ENCODE data around the gene CLDN19.

The CLDN19 gene

DNA sequence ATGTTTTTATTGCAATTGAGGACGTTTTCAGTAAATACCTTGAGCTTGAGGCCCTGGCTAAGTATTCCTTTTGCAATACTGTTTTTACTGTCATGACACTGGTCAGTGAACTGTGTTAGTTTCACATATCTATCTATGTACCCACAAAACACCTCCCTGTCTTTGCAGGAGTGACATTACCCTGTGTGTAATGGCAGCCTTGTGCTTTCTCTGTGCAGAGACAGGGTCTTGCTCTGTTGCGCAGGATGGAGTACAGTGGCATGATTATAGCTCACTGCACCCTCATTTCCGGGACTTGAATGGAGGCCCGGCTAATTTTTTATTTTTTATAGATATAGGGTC is 48.9 kb downstream of the CLDN19 start:
- TF ChIP-seq, protein P1, sequence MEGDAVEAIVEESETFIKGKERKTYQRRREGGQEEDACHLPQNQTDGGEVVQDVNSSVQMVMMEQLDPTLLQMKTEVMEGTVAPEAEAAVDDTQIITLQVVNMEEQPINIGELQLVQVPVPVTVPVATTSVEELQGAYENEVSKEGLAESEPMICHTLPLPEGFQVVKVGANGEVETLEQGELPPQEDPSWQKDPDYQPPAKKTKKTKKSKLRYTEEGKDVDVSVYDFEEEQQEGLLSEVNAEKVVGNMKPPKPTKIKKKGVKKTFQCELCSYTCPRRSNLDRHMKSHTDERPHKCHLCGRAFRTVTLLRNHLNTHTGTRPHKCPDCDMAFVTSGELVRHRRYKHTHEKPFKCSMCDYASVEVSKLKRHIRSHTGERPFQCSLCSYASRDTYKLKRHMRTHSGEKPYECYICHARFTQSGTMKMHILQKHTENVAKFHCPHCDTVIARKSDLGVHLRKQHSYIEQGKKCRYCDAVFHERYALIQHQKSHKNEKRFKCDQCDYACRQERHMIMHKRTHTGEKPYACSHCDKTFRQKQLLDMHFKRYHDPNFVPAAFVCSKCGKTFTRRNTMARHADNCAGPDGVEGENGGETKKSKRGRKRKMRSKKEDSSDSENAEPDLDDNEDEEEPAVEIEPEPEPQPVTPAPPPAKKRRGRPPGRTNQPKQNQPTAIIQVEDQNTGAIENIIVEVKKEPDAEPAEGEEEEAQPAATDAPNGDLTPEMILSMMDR (IDR thresholded peaks at IDR 0.05; ENCODE audit: insufficient read depth, low read length, poor library complexity, severe bottlenecking), result no peak
- H3K27me3 ChIP-seq (replicated peaks; ENCODE audit: control insufficient read depth, insufficient read depth, low read length), result no peaks in the 10 kb centered on the region
- H3K4me3 ChIP-seq (replicated peaks; ENCODE audit: low read depth, low read length), result peak overlapping the region; percentile 6; the same call in 1 of the 2 replicates
- peaks cover 3% of the 10 kb centered on the region for H3K36me3 ChIP-seq (ENCODE audit: control insufficient read depth, insufficient read depth, low read length)
- DNase-seq (ENCODE audit: extremely low read depth, insufficient read length), result no peak

- no peak for DNase-seq (ENCODE audit: extremely low read depth, insufficient read length)
- Histone ChIP-seq H3K27me3 (replicated peaks; ENCODE audit: control insufficient read depth, insufficient read depth, low read length) (no peaks in the 10 kb centered on the region), H3K4me3 (replicated peaks; ENCODE audit: low read depth, low read length) (peak overlapping the region; percentile 6; the same call in 1 of the 2 replicates), H3K36me3 (ENCODE audit: control insufficient read depth, insufficient read depth, low read length) (peaks cover 2% of the 10 kb centered on the region)
- TF ChIP-seq, protein P1 (IDR thresholded peaks at IDR 0.05; ENCODE audit: insufficient read depth, low read length, poor library complexity, severe bottlenecking), result peak; percentile 24
These were observed 49.4 kb downstream of the CLDN19 start for GRCh38 chr1:42690477-42691156.

DNA sequence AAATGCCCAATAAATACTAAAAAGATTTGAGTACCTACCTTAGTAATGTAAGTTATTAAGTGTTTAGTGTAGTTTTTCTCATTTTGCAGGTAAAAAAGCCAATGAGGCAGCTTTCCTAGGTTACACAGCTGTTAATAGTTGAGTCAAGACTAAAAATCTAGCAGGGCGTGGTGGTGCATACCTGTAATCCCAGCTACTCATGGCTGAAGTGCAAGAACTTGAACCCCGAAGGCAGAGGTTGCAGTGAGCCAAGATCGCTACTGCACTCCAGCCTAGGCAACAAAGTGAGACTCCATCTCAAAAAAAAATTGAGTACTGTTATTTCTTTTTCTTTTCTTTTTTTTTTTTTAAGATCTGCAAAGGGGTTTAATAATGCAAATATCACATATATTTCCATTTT is 50.1 kb downstream of the CLDN19 start:
- peaks cover 2% of the 10 kb centered on the region for H3K36me3 ChIP-seq (ENCODE audit: control insufficient read depth, insufficient read depth, low read length)
- no peaks in the 10 kb centered on the region for H3K27me3 ChIP-seq (replicated peaks; ENCODE audit: control insufficient read depth, insufficient read depth, low read length)

GRCh38 chr1:42686418-42686817 is 53.6 kb downstream of the CLDN19 start:
- H3K36me3 ChIP-seq (ENCODE audit: control insufficient read depth, insufficient read depth, low read length), result no peaks in the 10 kb centered on the region
- DNase-seq (ENCODE audit: extremely low read depth, insufficient read length), result no peak
- H3K4me3 ChIP-seq (replicated peaks; ENCODE audit: low read depth, low read length), result peak overlapping the region; percentile 39
- H3K27me3 ChIP-seq (replicated peaks; ENCODE audit: control insufficient read depth, insufficient read depth, low read length), result no peaks in the 10 kb centered on the region
- TF ChIP-seq, protein P1 (IDR thresholded peaks at IDR 0.05; ENCODE audit: insufficient read depth, low read length, poor library complexity, severe bottlenecking), result no peak

More for the DNA sequence above, 50.1 kb downstream of the CLDN19 start:
- no peak overlapping the region for H3K4me3 ChIP-seq (replicated peaks; ENCODE audit: low read depth, low read length)
- TF ChIP-seq, protein P1 (IDR thresholded peaks at IDR 0.05; ENCODE audit: insufficient read depth, low read length, poor library complexity, severe bottlenecking), result no peak
- DNase-seq (ENCODE audit: extremely low read depth, insufficient read length), result no peak

- DNase-seq (ENCODE audit: extremely low read depth, insufficient read length), result no peak
- Histone ChIP-seq H3K27me3 (replicated peaks; ENCODE audit: control insufficient read depth, insufficient read depth, low read length) (no peaks in the 10 kb centered on the region), H3K4me3 (replicated peaks; ENCODE audit: low read depth, low read length) (peak overlapping the region; percentile 85), H3K36me3 (ENCODE audit: control insufficient read depth, insufficient read depth, low read length) (no peaks in the 10 kb centered on the region)
- TF ChIP-seq, protein P1 (IDR thresholded peaks at IDR 0.05; ENCODE audit: insufficient read depth, low read length, poor library complexity, severe bottlenecking), result no peak
These were observed 55.9 kb downstream of the CLDN19 start for GRCh38 chr1:42684139-42684538.
